PC-9 (cell line): ENCODE data around the gene NCOA3. TPM values are rescaled to one million over a fixed set of nuclear protein-coding genes. Genes with fewer than 3 reads are reported as not detected.

Experiments
- BruUV-seq: library from RNA; stranded (reverse); fragments of 400-500 nt; replicated peaks from 2 replicates; lab custom pipeline; 2021; lab: Mats Ljungman, UMichigan
- CTCF ChIA-PET: fragments of 300-600 bp; sonication (Branson Sonifier 250); formaldehyde crosslinking; loops from one replicate; lab custom pipeline; 2022; ENCODE audit warnings: antibody characterized with exemption; lab: Charles Lee
- POLR2A ChIA-PET: fragments of 300-600 bp; sonication (Branson Sonifier 250); formaldehyde crosslinking; loops from one replicate; lab custom pipeline; 2022; ENCODE audit warnings: antibody characterized with exemption; ENCODE audit not compliant: unreplicated experiment; lab: Charles Lee
- DNase-seq, 2 experiments: peaks; one replicate each; pipeline versions ENCODE4 v3.0.0 to v3.0.0-alpha.2; 2015 to 2022; ENCODE audit warnings: mixed read lengths in 1 of 2
- H2AFZ ChIP-seq: fragments of 200-600 bp; sonication (generic); 2 replicates; pipeline ENCODE4 v1.8.1; 2017; ENCODE audit warnings: antibody characterized with exemption
- H3F3A ChIP-seq: fragments of 200-600 bp; sonication (generic); 2 replicates; pipeline ENCODE4 v1.8.1; 2017; ENCODE audit warnings: antibody characterized with exemption, mild to moderate bottlenecking, low read depth; ENCODE audit not compliant: insufficient read depth
- H3K27ac ChIP-seq: fragments of 200-600 bp; sonication (generic); 2 replicates; pipeline ENCODE4 v1.6.1; 2016; ENCODE audit warnings: mixed run types
- H3K27me3 ChIP-seq: fragments of 200-600 bp; sonication (generic); 2 replicates; pipeline ENCODE4 v1.6.1; 2016; ENCODE audit warnings: low read depth, mixed run types; ENCODE audit not compliant: insufficient read depth
- H3K36me3 ChIP-seq: fragments of 200-600 bp; sonication (generic); 2 replicates; pipeline ENCODE4 v1.6.1; 2016; ENCODE audit warnings: low read depth, mixed run types
- H3K4me1 ChIP-seq: fragments of 200-600 bp; sonication (generic); replicated peaks from 2 replicates; pipeline ENCODE4 v1.6.1; 2016; ENCODE audit warnings: mixed run types; ENCODE audit not compliant: insufficient read depth
- H3K4me2 ChIP-seq: fragments of 200-600 bp; sonication (generic); 2 replicates; pipeline ENCODE4 v1.6.1; 2017; ENCODE audit warnings: mixed run types
- H3K4me3 ChIP-seq: fragments of 200-600 bp; sonication (generic); 2 replicates; pipeline ENCODE4 v1.6.1; 2016; ENCODE audit warnings: mixed run types
- H3K79me2 ChIP-seq: fragments of 200-600 bp; sonication (generic); 2 replicates; pipeline ENCODE4 v1.6.1; 2017; ENCODE audit warnings: low read depth, mixed run types
- H3K9me2 ChIP-seq: fragments of 200-600 bp; sonication (generic); 2 replicates; pipeline ENCODE4 v1.8.1; 2017; ENCODE audit warnings: mild to moderate bottlenecking; ENCODE audit not compliant: insufficient read depth
- H3K9me3 ChIP-seq: fragments of 200-600 bp; sonication (generic); 2 replicates; pipeline ENCODE4 v1.8.1; 2016; ENCODE audit warnings: low read depth; ENCODE audit not compliant: insufficient read depth
- H4K20me1 ChIP-seq: fragments of 200-600 bp; sonication (generic); 2 replicates; pipeline ENCODE4 v1.8.1; 2017; ENCODE audit not compliant: insufficient read depth
- CTCF ChIP-seq: fragments of 200-600 bp; sonication (generic); conservative IDR thresholded peaks from 2 replicates; pipeline ENCODE4 v1.6.1; 2017; ENCODE audit warnings: mixed run types, antibody characterized with exemption, mild to moderate bottlenecking, moderate library complexity
- EZH2 ChIP-seq: fragments of 200-600 bp; sonication (generic); IDR thresholded peaks from 2 replicates; pipeline ENCODE4 v1.8.0; 2017; ENCODE audit warnings: antibody characterized with exemption, low read depth
- intact Hi-C: fragments of 100-400 bp; cut with micrococcal nuclease; formaldehyde crosslinking; loops from one replicate; pipeline ENCODE4 v1.10.0; 2022; ENCODE audit not compliant: unreplicated experiment
- total RNA-seq: library from RNA; stranded (reverse); gene quantifications from 2 replicates; pipeline ENCODE4 v1.2.3, GENCODE V29; 2021

Gene NCOA3
- total RNA-seq, 1 experiment from 2014 or later = 78.0 TPM

GRCh38 chr20:47676219-47676721 lies 174.6 kb downstream of the NCOA3 start:
- intact Hi-C loops = loop anchor here (5.0 kb wide), 2 partner anchors 111 to 621 kb away; partner anchors contain the start of gene SULF2
- Histone ChIP-seq H3K27ac (no peak overlapping the region), H4K20me1 (peaks cover 59% of the 10 kb centered on the region), H2AFZ (no peak overlapping the region), H3K4me3 (no peak overlapping the region), H3K4me1 (no peaks in the 10 kb centered on the region), H3F3A (peaks cover 95% of the 10 kb centered on the region), H3K9me3 (no peaks in the 10 kb centered on the region), H3K27me3 (no peaks in the 10 kb centered on the region), H3K36me3 (peaks cover 74% of the 10 kb centered on the region), H3K4me2 (no peak overlapping the region), H3K79me2 (peaks cover 19% of the 10 kb centered on the region; the same call in 1 of the 2 replicates), H3K9me2 (no peaks in the 10 kb centered on the region)
- TF ChIP-seq CTCF = no peak; the same call in 1 of the 2 replicates
- TF ChIP-seq EZH2 = no peak
- ChIA-PET POLR2A (no interaction called here), CTCF (interaction anchor here (0.5 kb wide), 1 partner anchor 568 kb away, joined by 4 read pairs; no protein-coding TSS in a partner anchor)
- BruUV-seq = no TSS peak
- DNase-seq = no peak

GRCh38 chr20:47676912-47677634 lies 175.4 kb downstream of the NCOA3 start:
- H3K27me3 ChIP-seq = no peaks in the 10 kb centered on the region
- POLR2A ChIA-PET = interaction anchor here (0.6 kb wide), 1 partner anchor 184 kb away, joined by 3 read pairs; no protein-coding TSS in a partner anchor
- no peak for DNase-seq
- H3K27ac ChIP-seq = no peak overlapping the region
- H3K36me3 ChIP-seq = peaks cover 71% of the 10 kb centered on the region
- H3K4me1 ChIP-seq = no peaks in the 10 kb centered on the region
- no peak for TF ChIP-seq EZH2
- no peak for TF ChIP-seq CTCF
- intact Hi-C loops = loop anchor here (5.0 kb wide), 2 partner anchors 110 to 620 kb away; partner anchors contain the start of gene SULF2
- H3K79me2 ChIP-seq = peaks cover 19% of the 10 kb centered on the region; the same call in 1 of the 2 replicates
- H3K4me3 ChIP-seq = no peak overlapping the region
- no peak overlapping the region for H3K4me2 ChIP-seq
- BruUV-seq = no TSS peak
- peaks cover 93% of the 10 kb centered on the region for H3F3A ChIP-seq
- no peaks in the 10 kb centered on the region for H3K9me3 ChIP-seq
- no peak overlapping the region for H2AFZ ChIP-seq
- H4K20me1 ChIP-seq = peaks cover 62% of the 10 kb centered on the region
- CTCF ChIA-PET = interaction anchor here (0.7 kb wide), 1 partner anchor 389 kb away, joined by 7 read pairs; no protein-coding TSS in a partner anchor
- H3K9me2 ChIP-seq = no peaks in the 10 kb centered on the region

GRCh38 chr20:47677635-47678453 lies 176.2 kb downstream of the NCOA3 start:
- Histone ChIP-seq H3K4me2 (no peak overlapping the region), H3F3A (peaks cover 88% of the 10 kb centered on the region), H3K36me3 (peaks cover 76% of the 10 kb centered on the region), H3K27ac (no peak overlapping the region), H3K79me2 (peaks cover 19% of the 10 kb centered on the region; the same call in 1 of the 2 replicates), H3K4me1 (no peaks in the 10 kb centered on the region), H3K27me3 (no peaks in the 10 kb centered on the region), H3K4me3 (no peak overlapping the region), H4K20me1 (peaks cover 57% of the 10 kb centered on the region), H3K9me3 (no peaks in the 10 kb centered on the region), H3K9me2 (no peaks in the 10 kb centered on the region), H2AFZ (no peak overlapping the region)
- ChIA-PET POLR2A (interaction anchor here (0.7 kb wide), 1 partner anchor 450 kb away, joined by 6 read pairs; no protein-coding TSS in a partner anchor), CTCF (interaction anchor here (0.5 to 1.2 kb wide), 4 partner anchors 125 to 617 kb away, joined by 3 to 7 read pairs (median 4); no protein-coding TSS in a partner anchor)
- intact Hi-C loops = loop anchor here (1.0 to 5.0 kb wide), 3 partner anchors 109 to 943 kb away; partner anchors contain the start of gene SULF2
- peak in 1 of 2 experiments; percentile 77 for DNase-seq
- BruUV-seq = no TSS peak
- TF ChIP-seq CTCF = peak; percentile 78
- TF ChIP-seq EZH2 = no peak
